Spleen (tissue), 11 donors: ENCODE measurements around the gene KRT85. TPM values are rescaled to one million over a fixed set of nuclear protein-coding genes. Genes with fewer than 3 reads are reported as not detected.

Source experiments
- DNase-seq: peaks from one replicate; pipeline ENCODE4 v3.0.0-alpha.2; 2020
- H3K27ac ChIP-seq, 8 donors: fragments of 200-600 bp; sonication (generic) in 7 of 8; 1 replicate in 4 of 8; 2 replicates in 4 of 8; pipeline versions ENCODE4 v1.5.0 to v1.8.0; 2016 to 2021; ENCODE audit warnings: inconsistent platforms in 4 of 8, mild to moderate bottlenecking in 4 of 8, moderate library complexity in 1 of 8
- H3K27me3 ChIP-seq, 7 donors: fragments of 200-600 bp; sonication (generic) in 6 of 7; replicated peaks in 1 of 7; 1 replicate in 4 of 7; 2 replicates in 3 of 7; pipeline versions ENCODE4 v1.5.0 to v1.8.0; 2016 to 2021; ENCODE audit warnings: inconsistent platforms in 3 of 7, mild to moderate bottlenecking in 1 of 7
- H3K36me3 ChIP-seq, 6 donors: fragments of 200-600 bp; sonication (generic) in 5 of 6; 1 replicate in 4 of 6; 2 replicates in 2 of 6; pipeline versions ENCODE4 v1.5.0 to v1.8.0; 2016 to 2021; ENCODE audit warnings: inconsistent platforms in 2 of 6
- H3K4me1 ChIP-seq, 6 donors: fragments of 200-600 bp; sonication (generic) in 5 of 6; 1 replicate in 3 of 6; 2 replicates in 3 of 6; pipeline versions ENCODE4 v1.5.0 to v1.8.0; 2016 to 2021; ENCODE audit warnings: inconsistent platforms in 3 of 6
- H3K4me3 ChIP-seq, 8 donors: fragments of 200-600 bp; sonication (generic) in 7 of 8; 1 replicate in 4 of 8; 2 replicates in 4 of 8; pipeline versions ENCODE4 v1.5.0 to v1.8.0; 2016 to 2021; ENCODE audit warnings: inconsistent platforms in 4 of 8, mild to moderate bottlenecking in 4 of 8, moderate library complexity in 2 of 8
- H3K9me3 ChIP-seq, 8 donors: fragments of 200-600 bp; sonication (generic) in 7 of 8; 1 replicate in 4 of 8; 2 replicates in 4 of 8; pipeline versions ENCODE4 v1.5.0 to v1.8.0; 2016 to 2021; ENCODE audit warnings: inconsistent platforms in 4 of 8
- POLR2A ChIP-seq, 3 donors: fragments of 450-650 bp; IDR thresholded peaks; one replicate each; pipeline ENCODE4 v1.5.1; 2017; ENCODE audit warnings: antibody characterized with exemption in 3 of 3, mild to moderate bottlenecking in 1 of 3
- POLR2AphosphoS5 ChIP-seq, 3 donors: sonication (generic); formaldehyde crosslinking; IDR thresholded peaks; one replicate each; pipeline ENCODE4 v1.5.1; 2017; ENCODE audit warnings: antibody characterized with exemption in 3 of 3
- WGBS, 5 donors: extraction: QIAGEN DNeasy Blood & Tissue Kit in 3 of 5; methylation state at CpG; one replicate each; pipeline versions ENCODE4 v1.1.5 to v1.1.7; 2013 to 2018; 5-methylcytosine and 5-hydroxymethylcytosine counted together
- intact Hi-C: fragments of 100-400 bp; cut with DNase I; formaldehyde crosslinking; loops from one replicate; pipeline ENCODE4 v1.15.0; 2023; ENCODE audit warnings: low total_unique reads
- polyA plus RNA-seq, 3 donors: library from polyadenylated mRNA; stranded (reverse); fragments of 200-250 nt; gene quantifications; one replicate each; pipeline ENCODE4 v1.2.1, GENCODE V29; 2013
- total RNA-seq, 7 donors: library from RNA; depleted of rRNA in 3 of 7; stranded (reverse); fragments of >200 nt in 3 of 7; fragmentation: NEBNext Ultra II Directional in 4 of 7; extraction: Animal tissue kit (Norgen Biotek cat#: 25700) in 4 of 7; gene quantifications; one replicate each; pipeline versions ENCODE4 v1.1.0 to v1.2.1, GENCODE V29; 2016 to 2021
- TF ChIP-seq, protein P1 (sequence below), 11 experiments: fragments of 200-600 bp in 7 of 11; fragments of 450-650 bp in 4 of 11; sonication (generic) in 4 of 11; IDR thresholded peaks in 8 of 11; conservative IDR thresholded peaks in 3 of 11; 1 replicate in 7 of 11; 2 replicates in 4 of 11; pipeline versions ENCODE4 v1.4.0 to v1.8.0; 2016 to 2021; ENCODE audit warnings: antibody characterized with exemption in 11 of 11, inconsistent platforms in 4 of 11, mild to moderate bottlenecking in 1 of 11
- donor health status: healthy with polysubstance abuse.
- donor health status: DM: no; HTN: no; CAD: no; lungs with moderate emphysema.
- donor health status: DM: no; HTN: no; CAD: no.
- donor health status: Bipolar disorder and iron deficiency.
- donor health status: healthy.
- donor health status: DM: no; HTN: no; CAD: no.
- donor health status: DM: yes; HTN: yes; CAD: no.

KRT85 gene
- total and polyA plus RNA-seq, 10 donors, result 0.52 TPM; not detected in 9

DNA sequence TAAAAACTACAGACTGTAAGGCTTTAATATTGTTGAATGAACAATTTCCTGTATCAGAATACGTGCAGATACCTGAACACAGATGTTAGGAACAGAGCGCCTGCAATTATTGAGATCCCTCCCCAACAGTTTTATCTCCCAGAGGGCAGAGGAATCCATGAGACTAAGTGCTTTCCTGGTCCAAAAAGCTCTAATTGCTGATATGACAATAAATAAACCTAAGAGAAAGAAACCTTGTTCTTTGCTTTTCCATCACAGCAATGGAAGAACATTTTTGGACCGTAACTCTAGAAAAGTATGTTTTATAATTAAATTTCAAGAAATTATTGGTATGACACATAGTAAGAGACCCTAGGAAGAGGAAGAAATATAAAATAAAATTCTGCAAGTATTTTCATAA, 33.1 kb downstream of the KRT85 start:
- WGBS, 5 donors, result 82 to 88% (median 86%) methylated on average over 3 of the region's 3 CpGs
- Histone ChIP-seq H3K27me3 (peaks cover 0 to 23% (median 0%) of the 10 kb centered on the region in 7 donors), H3K4me1 (no peaks in the 10 kb centered on the region), H3K27ac (no peak overlapping the region), H3K36me3 (no peaks in the 10 kb centered on the region), H3K9me3 (peaks cover 0 to 20% (median 12%) of the 10 kb centered on the region in 8 donors), H3K4me3 (no peak overlapping the region)
- TF ChIP-seq POLR2A (IDR thresholded peaks at IDR 0.05) (no peak), POLR2AphosphoS5 (IDR thresholded peaks at IDR 0.05) (no peak)
- TF ChIP-seq, protein P1, sequence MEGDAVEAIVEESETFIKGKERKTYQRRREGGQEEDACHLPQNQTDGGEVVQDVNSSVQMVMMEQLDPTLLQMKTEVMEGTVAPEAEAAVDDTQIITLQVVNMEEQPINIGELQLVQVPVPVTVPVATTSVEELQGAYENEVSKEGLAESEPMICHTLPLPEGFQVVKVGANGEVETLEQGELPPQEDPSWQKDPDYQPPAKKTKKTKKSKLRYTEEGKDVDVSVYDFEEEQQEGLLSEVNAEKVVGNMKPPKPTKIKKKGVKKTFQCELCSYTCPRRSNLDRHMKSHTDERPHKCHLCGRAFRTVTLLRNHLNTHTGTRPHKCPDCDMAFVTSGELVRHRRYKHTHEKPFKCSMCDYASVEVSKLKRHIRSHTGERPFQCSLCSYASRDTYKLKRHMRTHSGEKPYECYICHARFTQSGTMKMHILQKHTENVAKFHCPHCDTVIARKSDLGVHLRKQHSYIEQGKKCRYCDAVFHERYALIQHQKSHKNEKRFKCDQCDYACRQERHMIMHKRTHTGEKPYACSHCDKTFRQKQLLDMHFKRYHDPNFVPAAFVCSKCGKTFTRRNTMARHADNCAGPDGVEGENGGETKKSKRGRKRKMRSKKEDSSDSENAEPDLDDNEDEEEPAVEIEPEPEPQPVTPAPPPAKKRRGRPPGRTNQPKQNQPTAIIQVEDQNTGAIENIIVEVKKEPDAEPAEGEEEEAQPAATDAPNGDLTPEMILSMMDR (IDR thresholded peaks at IDR 0.05 in 8 of 11, conservative IDR thresholded peaks at IDR 0.05 in 3 of 11), result no peak
- DNase-seq, result no peak
- intact Hi-C loops, result no loop called here

DNA sequence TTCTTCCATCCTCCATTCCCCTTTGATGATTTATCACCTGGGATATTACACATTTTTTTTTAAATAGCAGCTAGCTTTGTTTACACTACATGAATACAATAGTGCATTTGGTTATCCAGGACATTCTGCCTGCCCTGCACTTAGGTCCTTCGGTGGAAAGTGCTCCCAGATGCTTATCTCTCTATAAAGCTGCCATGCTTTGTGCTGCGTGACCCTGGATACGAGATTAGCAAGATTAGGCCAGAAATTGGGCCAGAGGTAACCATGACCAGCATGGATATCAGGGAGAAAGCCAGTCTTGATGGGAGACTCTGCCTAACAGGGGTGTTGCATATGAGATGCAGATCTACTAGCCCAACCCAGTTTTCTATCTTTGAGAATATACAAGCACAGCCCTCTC, 34.0 kb downstream of the KRT85 start:
- TF ChIP-seq POLR2AphosphoS5 (IDR thresholded peaks at IDR 0.05) (no peak), POLR2A (IDR thresholded peaks at IDR 0.05) (no peak)
- Histone ChIP-seq H3K27ac (no peak overlapping the region), H3K4me1 (no peaks in the 10 kb centered on the region), H3K27me3 (peaks cover 0 to 19% (median 0%) of the 10 kb centered on the region in 7 donors), H3K9me3 (peaks cover 0 to 20% (median 12%) of the 10 kb centered on the region in 8 donors), H3K36me3 (no peaks in the 10 kb centered on the region), H3K4me3 (no peak overlapping the region)
- DNase-seq, result no peak
- intact Hi-C loops, result no loop called here
- WGBS, 5 donors, result 54 to 80% (median 63%) methylated on average over 2 to 3 of the region's 3 CpGs

DNA sequence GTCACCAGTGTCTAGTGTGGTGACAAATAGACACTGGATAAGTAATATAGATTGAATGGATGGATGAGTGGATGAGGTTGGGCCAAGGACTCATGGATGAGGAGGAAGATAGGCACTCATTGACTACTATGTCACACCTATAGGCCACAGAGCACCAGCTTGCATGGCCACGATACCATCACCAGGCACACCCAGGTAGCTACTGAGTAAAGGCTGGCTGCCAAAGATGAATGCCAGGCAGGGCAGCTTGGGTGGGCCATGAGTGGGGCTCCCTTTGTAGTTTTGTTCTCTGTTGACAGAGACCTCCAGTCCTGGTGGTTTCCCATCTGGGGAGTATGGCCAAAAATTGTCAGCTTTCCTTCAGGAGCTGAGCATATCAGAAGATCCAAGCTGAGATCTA, 34.9 kb downstream of the KRT85 start:
- H3K27me3 ChIP-seq, result peaks cover 0 to 24% (median 0%) of the 10 kb centered on the region in 7 donors
- H3K36me3 ChIP-seq, result no peaks in the 10 kb centered on the region
- peaks cover 0 to 18% (median 10%) of the 10 kb centered on the region in 8 donors for H3K9me3 ChIP-seq
- no peak overlapping the region for H3K4me3 ChIP-seq
- intact Hi-C loops, result no loop called here
- H3K4me1 ChIP-seq, result peaks cover 0 to 5% (median 0%) of the 10 kb centered on the region in 6 donors
- WGBS, 5 donors, result 89 to 100% (median 95%) methylated on average over 1 of the region's 1 CpG
- DNase-seq, result peak; percentile 57
- no peak overlapping the region for H3K27ac ChIP-seq
- no peak for TF ChIP-seq POLR2AphosphoS5 (IDR thresholded peaks at IDR 0.05)

DNA sequence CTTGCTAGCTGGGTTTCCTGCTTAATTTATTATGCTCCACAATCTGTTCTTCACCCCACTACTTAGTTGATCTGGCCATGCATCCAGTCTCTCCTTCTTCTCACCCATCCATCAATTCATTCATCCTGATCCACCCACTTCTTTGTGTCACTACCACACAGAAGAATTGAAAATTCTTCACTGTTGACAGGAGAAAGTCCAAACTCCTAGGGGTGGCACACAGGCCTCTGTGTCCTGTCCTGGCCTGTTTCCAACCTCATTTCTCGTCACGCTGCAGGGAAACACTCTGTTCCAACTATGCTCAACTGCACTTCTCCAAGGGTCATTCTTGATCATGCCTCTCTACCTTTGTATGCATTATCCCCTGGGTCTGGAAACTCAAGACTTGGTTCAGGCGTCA, 35.4 kb downstream of the KRT85 start:
- Histone ChIP-seq H3K27me3 (peaks cover 0 to 28% (median 0%) of the 10 kb centered on the region in 7 donors), H3K9me3 (peaks cover 0 to 13% (median 5%) of the 10 kb centered on the region in 8 donors), H3K27ac (no peak overlapping the region), H3K4me3 (no peak overlapping the region), H3K36me3 (no peaks in the 10 kb centered on the region), H3K4me1 (peaks cover 0 to 7% (median 0%) of the 10 kb centered on the region in 6 donors)
- intact Hi-C loops, result no loop called here
- DNase-seq, result peak; percentile 5
- 78 to 95% (median 84%) methylated on average over 3 of the region's 3 CpGs for WGBS, 5 donors
- TF ChIP-seq, protein P1 (IDR thresholded peaks at IDR 0.05 in 8 of 11, conservative IDR thresholded peaks at IDR 0.05 in 3 of 11), result no peak
- TF ChIP-seq POLR2AphosphoS5 (IDR thresholded peaks at IDR 0.05) (no peak), POLR2A (IDR thresholded peaks at IDR 0.05) (no peak)

DNA sequence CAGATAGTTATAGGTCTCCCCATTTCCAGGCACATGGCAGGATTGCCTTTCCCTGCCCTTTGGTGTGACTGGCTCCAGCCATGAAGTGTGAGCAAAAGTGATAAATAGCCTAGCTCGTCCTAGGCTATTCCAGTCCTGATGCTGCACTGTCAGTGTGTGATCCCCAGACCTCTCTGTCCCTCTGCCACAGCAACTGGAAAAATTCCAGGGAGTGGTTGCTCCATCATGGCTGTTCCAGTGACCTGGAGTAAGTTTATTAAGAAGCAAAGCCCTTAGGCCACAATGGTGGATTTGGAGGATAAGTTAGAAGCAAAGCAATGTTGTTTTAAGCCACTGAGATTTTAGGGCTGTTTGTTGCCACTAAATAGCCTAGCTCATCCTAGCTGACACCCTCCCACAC, 36.2 kb downstream of the KRT85 start:
- intact Hi-C loops, result no loop called here
- H3K4me3 ChIP-seq, result no peak overlapping the region
- TF ChIP-seq, protein P1 (IDR thresholded peaks at IDR 0.05 in 8 of 11, conservative IDR thresholded peaks at IDR 0.05 in 3 of 11), result no peak
- TF ChIP-seq POLR2AphosphoS5 (IDR thresholded peaks at IDR 0.05), result no peak
- TF ChIP-seq POLR2A (IDR thresholded peaks at IDR 0.05), result no peak
- H3K27ac ChIP-seq, result no peak overlapping the region
- no peaks in the 10 kb centered on the region for H3K36me3 ChIP-seq
- peaks cover 0 to 7% (median 0%) of the 10 kb centered on the region in 6 donors for H3K4me1 ChIP-seq
- peaks cover 0 to 5% (median 1%) of the 10 kb centered on the region in 8 donors for H3K9me3 ChIP-seq
- no peak for DNase-seq
- WGBS, 5 donors, result 25 to 80% (median 65%) methylated on average over 1 of the region's 1 CpG
- H3K27me3 ChIP-seq, result peaks cover 0 to 31% (median 0%) of the 10 kb centered on the region in 7 donors
